HepG2 (cell line): ENCODE measurements around the gene SP8. TPM values are rescaled to one million over a fixed set of nuclear protein-coding genes. Genes with fewer than 3 reads are reported as not detected.

Experiments
- ATAC-seq: fragments of 200-7000 bp; cut with Tn5 transposase; 3 replicates; pipeline ENCODE4 v1.9.1; 2020; ENCODE audit warnings: mild to moderate bottlenecking, moderate library complexity
- BruUV-seq: library from RNA; stranded (reverse); fragments of 400-500 nt; replicated peaks from 2 replicates; lab custom pipeline; 2021; lab: Mats Ljungman, UMichigan
- CTCF ChIA-PET: fragments of 300-600 bp; formaldehyde crosslinking; extraction: SDS; loops from one replicate; lab custom pipeline; 2021; ENCODE audit warnings: low total read pairs, inconsistent platforms, low intra/inter-chr PET ratio; lab: Yijun Ruan, JAX
- POLR2A ChIA-PET: fragments of 350-600 bp; sonication (Branson Sonifier 250); formaldehyde crosslinking; loops from one replicate; lab custom pipeline; 2020; ENCODE audit warnings: antibody characterized with exemption, inconsistent platforms; lab: Yijun Ruan, JAX
- DNase-seq: peaks from one replicate; pipeline ENCODE4 v3.0.0-alpha.2; 2015; ENCODE audit warnings: low spot score
- FAIRE-seq: peaks from 3 replicates; lab custom pipeline; 2011; peaks lifted over from hg19 to GRCh38; lab: Jason Lieb, UNC
- H2AFZ ChIP-seq: one replicate; pipeline ENCODE4 v1.6.1; 2011; ENCODE audit warnings: low read length, inconsistent platforms
- H3K27ac ChIP-seq: fragments of 300-600 bp; 3 replicates; pipeline ENCODE4 v1.8.0; 2011; ENCODE audit warnings: mixed run types, mild to moderate bottlenecking, mixed read lengths, low read length, inconsistent platforms; ENCODE audit not compliant: insufficient read depth; ENCODE audit errors: extremely low read length
- H3K27me3 ChIP-seq, 2 experiments: fragments of 200-600 bp in 1 of 2; 2 replicates in 1 of 2; 3 replicates in 1 of 2; pipeline versions ENCODE4 v1.6.0 to v1.8.0; 2011; ENCODE audit warnings: low read length in 2 of 2, mild to moderate bottlenecking in 2 of 2, moderate library complexity in 2 of 2, inconsistent platforms in 1 of 2; ENCODE audit not compliant: insufficient read depth in 2 of 2, control insufficient read depth in 1 of 2
- H3K36me3 ChIP-seq, 2 experiments: fragments of 200-600 bp in 1 of 2; replicated peaks in 1 of 2; 2 replicates in 1 of 2; 3 replicates in 1 of 2; pipeline versions ENCODE4 v1.5.1 to v1.8.0; 2011; ENCODE audit warnings: low read length in 2 of 2, inconsistent platforms in 1 of 2; ENCODE audit not compliant: insufficient read depth in 2 of 2, control insufficient read depth in 1 of 2
- H3K4me1 ChIP-seq: 2 replicates; pipeline ENCODE4 v1.5.1; 2012; ENCODE audit warnings: low read length, inconsistent platforms; ENCODE audit not compliant: insufficient read depth
- H3K4me2 ChIP-seq: 2 replicates; pipeline ENCODE4 v1.6.0; 2011; ENCODE audit warnings: low read depth, low read length, inconsistent platforms
- H3K4me3 ChIP-seq, 3 experiments: fragments of 200-600 bp in 1 of 3; sonication (generic), shearing (Covaris generic) in 1 of 3; replicated peaks in 1 of 3; 2 replicates each; pipeline ENCODE4 v1.5.1; 2011 to 2016; ENCODE audit warnings: low read length in 3 of 3, inconsistent platforms in 2 of 3, low read depth in 2 of 3, mild to moderate bottlenecking in 2 of 3, control low read depth in 1 of 3, mixed read lengths in 1 of 3; ENCODE audit not compliant: insufficient read depth in 1 of 3
- H3K79me2 ChIP-seq: one replicate; pipeline ENCODE4 v1.6.1; 2011; ENCODE audit warnings: low read length, inconsistent platforms; ENCODE audit not compliant: insufficient read depth
- H3K9ac ChIP-seq: 2 replicates; pipeline ENCODE4 v1.6.0; 2011; ENCODE audit warnings: mild to moderate bottlenecking, low read depth, low read length, inconsistent platforms; ENCODE audit not compliant: insufficient read depth
- H3K9me3 ChIP-seq: 2 replicates; pipeline ENCODE4 v1.5.1; 2012; ENCODE audit warnings: mild to moderate bottlenecking, low read length
- H4K20me1 ChIP-seq: 2 replicates; pipeline ENCODE4 v1.6.0; 2011; ENCODE audit warnings: inconsistent platforms, mild to moderate bottlenecking, low read length, moderate library complexity; ENCODE audit not compliant: insufficient read depth
- EEA1 ChIP-seq: sonication (generic); formaldehyde crosslinking; IDR thresholded peaks from 2 replicates; pipeline ENCODE4 v1.5.1; 2020; ENCODE audit warnings: mild to moderate bottlenecking, missing genetic modification reagents, borderline replicate concordance
- FIP1L1 ChIP-seq: fragments of 200-400 bp; formaldehyde crosslinking; IDR thresholded peaks from 2 replicates; pipeline ENCODE4 v1.6.1; 2018; ENCODE audit warnings: low read depth, mild to moderate bottlenecking, low read length, moderate library complexity, borderline replicate concordance; ENCODE audit not compliant: insufficient read depth
- FOSL2 ChIP-seq: sonication (generic); formaldehyde crosslinking; IDR thresholded peaks from 2 replicates; pipeline ENCODE4 v1.4.0; 2020; ENCODE audit warnings: missing genetic modification reagents
- FOXA1 ChIP-seq, 2 experiments: fragments of 450-650 bp in 1 of 2; sonication (generic) in 1 of 2; formaldehyde crosslinking in 1 of 2; IDR thresholded peaks; 2 replicates each; pipeline versions ENCODE4 v1.4.0 to v1.6.1; 2016 to 2020; ENCODE audit warnings: missing genetic modification reagents in 1 of 2
- KMT2A ChIP-seq: sonication (generic); formaldehyde crosslinking; IDR thresholded peaks from 2 replicates; pipeline ENCODE4 v1.4.0; 2020; ENCODE audit warnings: missing genetic modification reagents
- NR2F1 ChIP-seq, 2 experiments: fragments of 450-650 bp in 1 of 2; formaldehyde crosslinking in 1 of 2; IDR thresholded peaks; 2 replicates each; pipeline versions ENCODE4 v1.5.0 to v1.6.1; 2016 to 2020; ENCODE audit warnings: mild to moderate bottlenecking in 1 of 2, missing compliant biosample characterization in 1 of 2, missing genetic modification reagents in 1 of 2, moderate library complexity in 1 of 2
- SOX13 ChIP-seq, 3 experiments: fragments of 450-650 bp in 1 of 3; sonication (generic) in 1 of 3; formaldehyde crosslinking in 1 of 3; IDR thresholded peaks in 2 of 3; conservative IDR thresholded peaks in 1 of 3; 2 replicates each; pipeline versions ENCODE4 v1.5.0 to v1.6.1; 2016 to 2020; ENCODE audit warnings: antibody characterized with exemption in 1 of 3, mild to moderate bottlenecking in 1 of 3, missing compliant biosample characterization in 1 of 3, missing genetic modification reagents in 1 of 3, moderate library complexity in 1 of 3
- SRSF9 ChIP-seq: fragments of 200-400 bp; formaldehyde crosslinking; IDR thresholded peaks from 2 replicates; pipeline ENCODE4 v1.6.1; 2018; ENCODE audit warnings: borderline replicate concordance, mild to moderate bottlenecking, low read depth, low read length; ENCODE audit not compliant: insufficient read depth, poor library complexity, severe bottlenecking
- YY1 ChIP-seq: IDR thresholded peaks from 2 replicates; pipeline ENCODE4 v1.6.1; 2011; ENCODE audit warnings: low read length, low read depth, moderate library complexity, mild to moderate bottlenecking; ENCODE audit not compliant: insufficient read depth, insufficient replicate concordance
- ZNF282 ChIP-seq: fragments of 450-650 bp; IDR thresholded peaks from 2 replicates; pipeline ENCODE4 v1.6.1; 2018; ENCODE audit not compliant: partially characterized antibody
- ZNF563 ChIP-seq: sonication (generic); formaldehyde crosslinking; IDR thresholded peaks from 2 replicates; pipeline ENCODE4 v1.8.0; 2022; ENCODE audit warnings: mild to moderate bottlenecking, moderate library complexity, missing genetic modification reagents
- ZNF724P ChIP-seq: sonication (generic); formaldehyde crosslinking; IDR thresholded peaks from 2 replicates; pipeline ENCODE4 v1.8.0; 2022; ENCODE audit warnings: missing genetic modification reagents, borderline replicate concordance
- ZNF777 ChIP-seq: sonication (generic); formaldehyde crosslinking; IDR thresholded peaks from 2 replicates; pipeline ENCODE4 v1.4.0; 2020; ENCODE audit warnings: missing genetic modification reagents
- WGBS: methylation state at CpG from one replicate; pipeline ENCODE4 v1.1.6; 2017; ENCODE audit warnings: low lambda C conversion rate; 5-methylcytosine and 5-hydroxymethylcytosine counted together
- in situ Hi-C: cut with HindIII; loops from 2 replicates; pipeline ENCODE4 v1.10.0; 2017; ENCODE audit warnings: low pct_unique_long_range_greater_than_20kb; ENCODE audit not compliant: extremely low pct_ligation_motif_present
- intact Hi-C: fragments of 100-400 bp; cut with micrococcal nuclease; formaldehyde crosslinking; loops from one replicate; pipeline ENCODE4 v1.10.0; 2022; ENCODE audit not compliant: unreplicated experiment
- polyA plus RNA-seq, 8 experiments: library from polyadenylated mRNA; depleted of rRNA in 3 of 8; stranded (reverse) in 7 of 8; unstranded in 1 of 8; fragments of >200 nt; fragmentation: Illumina TruSeq in 4 of 8; extraction: Trizol in 4 of 8; gene quantifications; 2 replicates each; pipeline versions ENCODE4 v1.2.1 to v1.2.3, GENCODE V29; 2011 to 2016; ENCODE audit warnings: low read depth in 4 of 8, missing spikeins in 1 of 8, mixed read lengths in 1 of 8; ENCODE audit not compliant: insufficient read depth in 1 of 8
- total RNA-seq, 5 experiments: library from RNA; depleted of rRNA; stranded (reverse); fragments of >200 nt; fragmentation: Illumina TruSeq; extraction: Trizol; gene quantifications; 2 replicates each; pipeline ENCODE4 v1.2.3, GENCODE V29; 2016; ENCODE audit warnings: low read depth in 1 of 5
- TF ChIP-seq, protein P1 (sequence below): sonication (generic); formaldehyde crosslinking; conservative IDR thresholded peaks from 2 replicates; pipeline ENCODE4 v1.8.0; 2022; ENCODE audit warnings: mild to moderate bottlenecking, moderate library complexity, missing genetic modification reagents
- TF ChIP-seq, protein P2 (sequence below): sonication (generic); formaldehyde crosslinking; IDR thresholded peaks from 2 replicates; pipeline ENCODE4 v1.4.0; 2020; ENCODE audit warnings: mild to moderate bottlenecking, missing genetic modification reagents
- TF ChIP-seq, protein P3 (sequence below): sonication (generic); formaldehyde crosslinking; IDR thresholded peaks from 2 replicates; pipeline ENCODE4 v1.4.0; 2020; ENCODE audit warnings: missing genetic modification reagents, mild to moderate bottlenecking, borderline replicate concordance

The SP8 gene
- total and polyA plus RNA-seq, 2 of the 13 experiments (the other 11 are each of a cell fraction or from before 2014, with no cell fraction given), result not detected

DNA sequence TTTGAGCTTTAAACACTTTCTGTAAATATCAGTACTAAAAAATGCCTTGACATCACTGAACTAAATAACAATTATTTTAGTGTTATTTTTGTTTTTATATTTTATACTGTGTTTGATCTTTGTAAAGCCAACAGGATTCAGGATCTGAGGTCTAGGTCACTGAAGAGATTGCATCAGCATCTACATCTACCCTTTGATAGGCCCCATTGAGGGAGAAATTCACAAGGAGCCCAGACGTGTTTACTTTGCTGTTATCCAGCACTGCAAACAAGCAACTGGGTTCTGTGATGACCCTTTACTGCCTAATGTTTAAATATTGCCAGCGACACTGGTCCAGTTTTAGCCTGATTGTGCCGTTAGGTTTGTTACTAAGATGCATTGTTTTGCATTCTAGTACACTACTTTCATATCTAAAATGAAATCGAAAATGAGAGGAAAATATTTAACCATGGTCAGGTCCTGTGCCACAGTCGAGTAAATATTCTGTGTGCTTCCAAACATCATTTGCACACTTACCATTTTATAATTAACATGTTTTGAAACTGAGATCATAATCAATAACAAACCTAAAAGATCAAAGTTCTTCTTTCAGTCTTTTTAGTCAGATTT is 48.7 kb downstream of the SP8 start:
- no peaks in the 10 kb centered on the region for H4K20me1 ChIP-seq
- intact Hi-C loops, result no loop called here
- DNase-seq, result peak; percentile 72
- peak overlapping the region; percentile 47 for H3K27ac ChIP-seq
- ChIA-PET CTCF (no interaction called here), POLR2A (no interaction called here)
- 2% methylated on average over 5 of the region's 5 CpGs for WGBS
- H3K9me3 ChIP-seq, result no peaks in the 10 kb centered on the region
- no peaks in the 10 kb centered on the region for H3K79me2 ChIP-seq
- H3K4me2 ChIP-seq, result peak overlapping the region; percentile 57
- FAIRE-seq, result peak; percentile 28
- H3K27me3 ChIP-seq, result no peaks in the 10 kb centered on the region
- BruUV-seq, result no TSS peak
- no peaks in the 10 kb centered on the region for H3K36me3 ChIP-seq
- peak; percentile 92 for ATAC-seq
- H3K9ac ChIP-seq, result no peak overlapping the region
- no peak overlapping the region for H2AFZ ChIP-seq
- in situ Hi-C loops, result no loop called here
- H3K4me1 ChIP-seq, result peaks cover 35% of the 10 kb centered on the region
- H3K4me3 ChIP-seq, result peak overlapping the region in 1 of 3 experiments; percentile 36; a peak in 1 of 6 replicates
- TF ChIP-seq, protein P1, sequence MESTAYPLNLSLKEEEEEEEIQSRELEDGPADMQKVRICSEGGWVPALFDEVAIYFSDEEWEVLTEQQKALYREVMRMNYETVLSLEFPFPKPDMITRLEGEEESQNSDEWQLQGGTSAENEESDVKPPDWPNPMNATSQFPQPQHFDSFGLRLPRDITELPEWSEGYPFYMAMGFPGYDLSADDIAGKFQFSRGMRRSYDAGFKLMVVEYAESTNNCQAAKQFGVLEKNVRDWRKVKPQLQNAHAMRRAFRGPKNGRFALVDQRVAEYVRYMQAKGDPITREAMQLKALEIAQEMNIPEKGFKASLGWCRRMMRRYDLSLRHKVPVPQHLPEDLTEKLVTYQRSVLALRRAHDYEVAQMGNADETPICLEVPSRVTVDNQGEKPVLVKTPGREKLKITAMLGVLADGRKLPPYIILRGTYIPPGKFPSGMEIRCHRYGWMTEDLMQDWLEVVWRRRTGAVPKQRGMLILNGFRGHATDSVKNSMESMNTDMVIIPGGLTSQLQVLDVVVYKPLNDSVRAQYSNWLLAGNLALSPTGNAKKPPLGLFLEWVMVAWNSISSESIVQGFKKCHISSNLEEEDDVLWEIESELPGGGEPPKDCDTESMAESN, result 0 out of 2 replicates have a peak, but pooled peaks have one; percentile 39
- peak; percentile 74 for TF ChIP-seq FOSL2 (CRISPR knock-in tag)
- TF ChIP-seq, protein P2, sequence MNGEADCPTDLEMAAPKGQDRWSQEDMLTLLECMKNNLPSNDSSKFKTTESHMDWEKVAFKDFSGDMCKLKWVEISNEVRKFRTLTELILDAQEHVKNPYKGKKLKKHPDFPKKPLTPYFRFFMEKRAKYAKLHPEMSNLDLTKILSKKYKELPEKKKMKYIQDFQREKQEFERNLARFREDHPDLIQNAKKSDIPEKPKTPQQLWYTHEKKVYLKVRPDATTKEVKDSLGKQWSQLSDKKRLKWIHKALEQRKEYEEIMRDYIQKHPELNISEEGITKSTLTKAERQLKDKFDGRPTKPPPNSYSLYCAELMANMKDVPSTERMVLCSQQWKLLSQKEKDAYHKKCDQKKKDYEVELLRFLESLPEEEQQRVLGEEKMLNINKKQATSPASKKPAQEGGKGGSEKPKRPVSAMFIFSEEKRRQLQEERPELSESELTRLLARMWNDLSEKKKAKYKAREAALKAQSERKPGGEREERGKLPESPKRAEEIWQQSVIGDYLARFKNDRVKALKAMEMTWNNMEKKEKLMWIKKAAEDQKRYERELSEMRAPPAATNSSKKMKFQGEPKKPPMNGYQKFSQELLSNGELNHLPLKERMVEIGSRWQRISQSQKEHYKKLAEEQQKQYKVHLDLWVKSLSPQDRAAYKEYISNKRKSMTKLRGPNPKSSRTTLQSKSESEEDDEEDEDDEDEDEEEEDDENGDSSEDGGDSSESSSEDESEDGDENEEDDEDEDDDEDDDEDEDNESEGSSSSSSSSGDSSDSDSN (CRISPR knock-in tag), result no peak
- no peak for TF ChIP-seq SRSF9
- peak; percentile 41 to 61; a peak in 2 of 4 replicates for TF ChIP-seq NR2F1 (CRISPR knock-in tag; IDR thresholded peaks at IDR 0.05)
- TF ChIP-seq EEA1 (CRISPR knock-in tag), result no peak
- TF ChIP-seq YY1, result no peak
- TF ChIP-seq FOXA1 (IDR thresholded peaks at IDR 0.05), result no peak
- TF ChIP-seq FOXA1 (CRISPR knock-in tag; IDR thresholded peaks at IDR 0.05), result peak; percentile 92
- no peak for TF ChIP-seq ZNF777
- no peak for TF ChIP-seq SOX13 (IDR thresholded peaks at IDR 0.05)
- peak in 1 of 2 experiments; percentile 87; a peak in 2 of 4 replicates for TF ChIP-seq SOX13 (CRISPR knock-in tag; conservative IDR thresholded peaks at IDR 0.05 in 1 of 2, IDR thresholded peaks at IDR 0.05 in 1 of 2)
- no peak for TF ChIP-seq ZNF724P (CRISPR knock-in tag)
- no peak for TF ChIP-seq FIP1L1
- no peak for TF ChIP-seq KMT2A (CRISPR knock-in tag)
- no peak for TF ChIP-seq ZNF563 (CRISPR knock-in tag)
- TF ChIP-seq ZNF282, result no peak
- TF ChIP-seq, protein P3, sequence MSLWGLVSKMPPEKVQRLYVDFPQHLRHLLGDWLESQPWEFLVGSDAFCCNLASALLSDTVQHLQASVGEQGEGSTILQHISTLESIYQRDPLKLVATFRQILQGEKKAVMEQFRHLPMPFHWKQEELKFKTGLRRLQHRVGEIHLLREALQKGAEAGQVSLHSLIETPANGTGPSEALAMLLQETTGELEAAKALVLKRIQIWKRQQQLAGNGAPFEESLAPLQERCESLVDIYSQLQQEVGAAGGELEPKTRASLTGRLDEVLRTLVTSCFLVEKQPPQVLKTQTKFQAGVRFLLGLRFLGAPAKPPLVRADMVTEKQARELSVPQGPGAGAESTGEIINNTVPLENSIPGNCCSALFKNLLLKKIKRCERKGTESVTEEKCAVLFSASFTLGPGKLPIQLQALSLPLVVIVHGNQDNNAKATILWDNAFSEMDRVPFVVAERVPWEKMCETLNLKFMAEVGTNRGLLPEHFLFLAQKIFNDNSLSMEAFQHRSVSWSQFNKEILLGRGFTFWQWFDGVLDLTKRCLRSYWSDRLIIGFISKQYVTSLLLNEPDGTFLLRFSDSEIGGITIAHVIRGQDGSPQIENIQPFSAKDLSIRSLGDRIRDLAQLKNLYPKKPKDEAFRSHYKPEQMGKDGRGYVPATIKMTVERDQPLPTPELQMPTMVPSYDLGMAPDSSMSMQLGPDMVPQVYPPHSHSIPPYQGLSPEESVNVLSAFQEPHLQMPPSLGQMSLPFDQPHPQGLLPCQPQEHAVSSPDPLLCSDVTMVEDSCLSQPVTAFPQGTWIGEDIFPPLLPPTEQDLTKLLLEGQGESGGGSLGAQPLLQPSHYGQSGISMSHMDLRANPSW (CRISPR knock-in tag), result no peak
